Ishikawa (cell line): ENCODE results near the gene CC2D2A.

Experiments
- CEBPB ChIP-seq: IDR thresholded peaks from 2 replicates; pipeline ENCODE4 v1.6.1; 2012
- CREB1 ChIP-seq: IDR thresholded peaks from 2 replicates; pipeline ENCODE4 v1.6.1; 2012; ENCODE audit warnings: low read depth
- EGR1 ChIP-seq: IDR thresholded peaks from 2 replicates; pipeline ENCODE4 v1.6.1; 2012
- TF ChIP-seq, protein P1 (sequence below): IDR thresholded peaks from 2 replicates; pipeline ENCODE4 v1.6.1; 2012; ENCODE audit warnings: low read depth, mild to moderate bottlenecking
- TF ChIP-seq, protein P2 (sequence below): IDR thresholded peaks from 2 replicates; pipeline ENCODE4 v1.6.1; 2012

DNA sequence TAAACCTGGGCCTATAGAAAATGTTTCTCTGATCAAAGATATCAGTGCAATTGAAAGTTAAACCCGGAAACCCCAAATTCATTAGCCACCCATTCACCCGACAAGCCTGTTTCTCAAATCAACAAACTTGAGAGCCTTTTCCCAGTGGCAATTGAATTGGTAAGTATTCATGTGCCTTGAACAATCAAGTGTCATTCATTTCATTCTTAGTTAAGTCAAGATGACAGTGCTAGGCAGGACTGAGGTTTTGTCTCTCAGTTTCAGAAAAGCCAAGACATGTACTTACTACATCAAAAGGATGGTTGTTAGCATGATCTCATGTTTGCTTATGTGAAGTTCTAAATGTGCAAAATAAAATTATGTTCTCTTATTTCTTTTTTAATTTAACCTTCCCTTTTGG lies 32.3 kb downstream of the CC2D2A start:
- no peak for TF ChIP-seq EGR1
- TF ChIP-seq, protein P1, sequence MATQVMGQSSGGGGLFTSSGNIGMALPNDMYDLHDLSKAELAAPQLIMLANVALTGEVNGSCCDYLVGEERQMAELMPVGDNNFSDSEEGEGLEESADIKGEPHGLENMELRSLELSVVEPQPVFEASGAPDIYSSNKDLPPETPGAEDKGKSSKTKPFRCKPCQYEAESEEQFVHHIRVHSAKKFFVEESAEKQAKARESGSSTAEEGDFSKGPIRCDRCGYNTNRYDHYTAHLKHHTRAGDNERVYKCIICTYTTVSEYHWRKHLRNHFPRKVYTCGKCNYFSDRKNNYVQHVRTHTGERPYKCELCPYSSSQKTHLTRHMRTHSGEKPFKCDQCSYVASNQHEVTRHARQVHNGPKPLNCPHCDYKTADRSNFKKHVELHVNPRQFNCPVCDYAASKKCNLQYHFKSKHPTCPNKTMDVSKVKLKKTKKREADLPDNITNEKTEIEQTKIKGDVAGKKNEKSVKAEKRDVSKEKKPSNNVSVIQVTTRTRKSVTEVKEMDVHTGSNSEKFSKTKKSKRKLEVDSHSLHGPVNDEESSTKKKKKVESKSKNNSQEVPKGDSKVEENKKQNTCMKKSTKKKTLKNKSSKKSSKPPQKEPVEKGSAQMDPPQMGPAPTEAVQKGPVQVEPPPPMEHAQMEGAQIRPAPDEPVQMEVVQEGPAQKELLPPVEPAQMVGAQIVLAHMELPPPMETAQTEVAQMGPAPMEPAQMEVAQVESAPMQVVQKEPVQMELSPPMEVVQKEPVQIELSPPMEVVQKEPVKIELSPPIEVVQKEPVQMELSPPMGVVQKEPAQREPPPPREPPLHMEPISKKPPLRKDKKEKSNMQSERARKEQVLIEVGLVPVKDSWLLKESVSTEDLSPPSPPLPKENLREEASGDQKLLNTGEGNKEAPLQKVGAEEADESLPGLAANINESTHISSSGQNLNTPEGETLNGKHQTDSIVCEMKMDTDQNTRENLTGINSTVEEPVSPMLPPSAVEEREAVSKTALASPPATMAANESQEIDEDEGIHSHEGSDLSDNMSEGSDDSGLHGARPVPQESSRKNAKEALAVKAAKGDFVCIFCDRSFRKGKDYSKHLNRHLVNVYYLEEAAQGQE: no peak
- TF ChIP-seq, protein P2, sequence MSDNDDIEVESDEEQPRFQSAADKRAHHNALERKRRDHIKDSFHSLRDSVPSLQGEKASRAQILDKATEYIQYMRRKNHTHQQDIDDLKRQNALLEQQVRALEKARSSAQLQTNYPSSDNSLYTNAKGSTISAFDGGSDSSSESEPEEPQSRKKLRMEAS: no peak
- no peak for TF ChIP-seq CEBPB
- TF ChIP-seq CREB1: no peak
